OCI-LY1 (cell line): Measurements from ENCODE around the gene SLC24A3.

ENCODE experiments used
- EZH2 ChIP-seq: fragments of 200-600 bp; sonication (generic), shearing (Covaris generic); IDR thresholded peaks from 2 replicates; pipeline ENCODE4 v1.8.0; 2017; ENCODE audit warnings: borderline replicate concordance, mixed run types, mild to moderate bottlenecking, antibody characterized with exemption, low read length, moderate library complexity, mixed read lengths
- TF ChIP-seq, protein P1 (sequence below): fragments of 200-600 bp; sonication (generic), shearing (Covaris generic); IDR thresholded peaks from 2 replicates; pipeline ENCODE4 v1.5.1; 2017; ENCODE audit warnings: mild to moderate bottlenecking, antibody characterized with exemption, low read length, moderate library complexity, mixed read lengths

DNA sequence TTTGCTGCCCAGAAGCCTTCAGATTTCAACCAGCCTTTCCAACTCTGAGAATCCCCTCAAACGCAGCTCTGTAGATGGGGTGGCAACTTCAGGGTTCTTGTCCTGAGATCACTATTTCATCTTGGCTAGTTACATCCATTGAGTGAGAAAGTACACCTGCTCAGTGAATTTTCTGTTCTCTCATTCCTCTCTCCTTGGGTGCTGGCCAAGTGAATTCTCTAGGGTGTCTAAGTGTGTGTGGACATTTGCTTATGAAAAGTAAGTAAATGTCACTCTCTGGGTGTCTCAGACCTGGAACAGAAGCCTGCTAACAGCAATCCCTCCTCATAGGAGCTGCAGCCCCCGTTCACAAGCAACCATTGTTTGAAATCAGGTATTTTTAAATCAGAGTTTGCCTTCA lies 549.4 kb downstream of the SLC24A3 start:
- TF ChIP-seq, protein P1, sequence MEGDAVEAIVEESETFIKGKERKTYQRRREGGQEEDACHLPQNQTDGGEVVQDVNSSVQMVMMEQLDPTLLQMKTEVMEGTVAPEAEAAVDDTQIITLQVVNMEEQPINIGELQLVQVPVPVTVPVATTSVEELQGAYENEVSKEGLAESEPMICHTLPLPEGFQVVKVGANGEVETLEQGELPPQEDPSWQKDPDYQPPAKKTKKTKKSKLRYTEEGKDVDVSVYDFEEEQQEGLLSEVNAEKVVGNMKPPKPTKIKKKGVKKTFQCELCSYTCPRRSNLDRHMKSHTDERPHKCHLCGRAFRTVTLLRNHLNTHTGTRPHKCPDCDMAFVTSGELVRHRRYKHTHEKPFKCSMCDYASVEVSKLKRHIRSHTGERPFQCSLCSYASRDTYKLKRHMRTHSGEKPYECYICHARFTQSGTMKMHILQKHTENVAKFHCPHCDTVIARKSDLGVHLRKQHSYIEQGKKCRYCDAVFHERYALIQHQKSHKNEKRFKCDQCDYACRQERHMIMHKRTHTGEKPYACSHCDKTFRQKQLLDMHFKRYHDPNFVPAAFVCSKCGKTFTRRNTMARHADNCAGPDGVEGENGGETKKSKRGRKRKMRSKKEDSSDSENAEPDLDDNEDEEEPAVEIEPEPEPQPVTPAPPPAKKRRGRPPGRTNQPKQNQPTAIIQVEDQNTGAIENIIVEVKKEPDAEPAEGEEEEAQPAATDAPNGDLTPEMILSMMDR: no peak
- TF ChIP-seq EZH2: no peak
